HG03378 (cell line): ENCODE results near the gene INPP4B.

Experiments used
- ATAC-seq: cut with Tn5 transposase; IDR thresholded peaks from one replicate; pipeline ENCODE4 v1.9.1; 2021; ENCODE audit warnings: mild to moderate bottlenecking, moderate library complexity; ENCODE audit not compliant: unreplicated experiment

The INPP4B gene

DNA sequence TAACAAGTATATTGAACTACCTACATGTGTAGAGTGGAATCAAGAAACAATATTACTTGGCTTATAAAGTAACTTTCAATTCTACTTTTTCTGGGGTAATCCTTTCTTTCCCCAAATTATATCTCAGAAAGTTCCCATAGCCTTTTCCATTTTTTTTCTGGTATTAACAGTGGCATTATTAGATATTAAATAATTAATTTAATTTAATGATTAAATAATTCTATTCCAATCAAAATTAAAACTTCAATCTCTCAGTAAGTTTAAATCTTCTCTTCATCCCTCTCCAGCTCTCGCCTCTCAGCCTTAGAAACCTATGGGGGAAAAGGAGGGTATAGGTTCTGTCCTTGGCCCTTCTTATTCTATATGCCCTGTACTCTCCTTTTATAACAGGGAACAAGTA is 262.4 kb downstream of the INPP4B start:
- ATAC-seq, result no peak

DNA sequence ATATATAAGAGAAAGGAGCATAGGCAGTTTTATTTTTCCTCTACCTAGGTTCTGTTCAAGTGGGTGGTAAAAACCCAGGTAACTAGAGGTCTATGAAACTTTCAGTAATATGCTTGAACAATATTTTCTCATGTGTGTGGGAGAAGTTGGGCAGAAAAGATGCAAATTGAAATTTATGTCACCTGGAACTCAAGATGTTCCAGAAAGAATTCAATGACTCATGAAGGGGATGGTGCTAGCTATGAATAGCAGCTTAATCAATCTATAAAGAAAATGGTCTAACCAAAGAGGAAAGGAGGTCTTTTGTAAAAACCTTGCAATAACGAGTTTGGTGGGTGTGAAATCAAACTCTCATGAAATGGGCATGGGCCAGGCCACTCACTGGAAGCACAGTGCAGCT is 263.8 kb downstream of the INPP4B start:
- no peak for ATAC-seq

DNA sequence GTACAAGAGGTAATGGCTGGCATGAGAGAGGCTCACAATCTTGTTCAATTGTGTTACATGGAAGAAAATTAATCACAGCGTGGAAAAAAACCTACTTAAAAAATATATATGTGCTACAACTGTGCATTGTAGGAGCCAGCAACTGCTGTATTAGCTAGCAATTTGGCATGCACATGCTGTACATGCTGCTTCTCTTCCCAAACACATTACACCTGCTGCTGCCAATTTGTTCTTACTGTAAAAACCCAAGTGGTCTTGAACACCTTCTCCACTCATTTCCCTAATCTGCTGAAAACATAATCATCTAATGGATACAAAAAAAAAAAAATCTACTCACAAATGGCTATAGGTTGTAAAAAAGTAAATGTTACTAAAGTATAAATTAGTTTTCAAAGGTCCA is 264.2 kb downstream of the INPP4B start:
- ATAC-seq, result no peak

DNA sequence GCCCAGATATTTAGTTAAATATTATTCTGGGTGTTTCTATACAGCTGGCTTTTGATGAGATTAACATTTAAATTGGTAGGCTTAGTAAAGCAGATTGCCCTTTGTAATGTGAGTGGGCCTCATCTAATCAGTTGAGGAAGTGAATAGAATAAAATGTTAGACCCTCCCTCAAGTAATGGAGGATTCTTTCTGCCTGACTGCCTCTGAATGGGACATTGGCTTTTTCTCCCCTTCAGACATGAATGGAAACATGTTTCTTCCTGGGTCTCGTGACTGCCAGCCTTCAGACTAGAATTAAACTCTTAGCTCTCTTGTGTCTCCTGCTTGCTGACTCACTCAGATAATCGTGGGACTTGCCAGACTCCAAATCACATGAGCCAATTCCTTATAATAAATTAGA is 266.7 kb downstream of the INPP4B start:
- ATAC-seq, result no peak

DNA sequence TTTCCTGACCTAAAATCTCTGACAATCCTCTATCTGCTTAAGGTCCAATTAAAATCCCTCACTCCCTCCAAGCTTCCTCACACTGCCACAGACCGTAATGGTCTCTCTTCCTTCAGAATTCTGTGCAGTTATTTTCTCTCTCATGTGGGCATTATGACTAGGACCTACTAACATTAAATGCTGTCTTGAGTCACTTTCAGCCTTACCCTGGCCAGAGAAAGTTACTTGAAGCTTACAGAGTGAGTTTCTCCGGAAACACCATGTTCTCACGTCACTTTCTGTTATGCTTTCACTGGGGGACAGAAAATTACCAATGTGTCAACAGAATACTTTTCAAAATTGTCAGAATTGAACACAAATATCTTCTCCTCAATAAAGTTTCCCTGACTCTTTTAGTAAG is 271.8 kb downstream of the INPP4B start:
- ATAC-seq, result no peak

DNA sequence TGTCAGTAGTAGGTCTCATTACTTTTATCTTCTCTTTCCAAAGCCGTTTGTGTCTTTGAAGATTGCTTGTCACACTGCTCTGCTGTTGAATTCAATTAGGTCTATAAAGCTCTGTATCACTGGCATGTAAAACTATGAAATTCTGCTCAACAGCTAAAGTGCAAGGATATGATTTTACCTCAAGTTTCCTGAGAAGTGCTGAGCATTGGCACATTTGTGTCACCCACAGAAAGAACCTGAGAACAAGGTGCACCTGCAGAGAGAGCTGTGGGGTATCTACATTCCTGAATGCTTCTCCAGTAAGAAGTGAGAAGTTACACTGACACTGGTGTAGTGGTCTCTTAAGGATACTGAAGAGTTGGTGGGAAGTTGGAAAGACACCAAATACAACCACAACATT is 274.0 kb downstream of the INPP4B start:
- no peak for ATAC-seq

DNA sequence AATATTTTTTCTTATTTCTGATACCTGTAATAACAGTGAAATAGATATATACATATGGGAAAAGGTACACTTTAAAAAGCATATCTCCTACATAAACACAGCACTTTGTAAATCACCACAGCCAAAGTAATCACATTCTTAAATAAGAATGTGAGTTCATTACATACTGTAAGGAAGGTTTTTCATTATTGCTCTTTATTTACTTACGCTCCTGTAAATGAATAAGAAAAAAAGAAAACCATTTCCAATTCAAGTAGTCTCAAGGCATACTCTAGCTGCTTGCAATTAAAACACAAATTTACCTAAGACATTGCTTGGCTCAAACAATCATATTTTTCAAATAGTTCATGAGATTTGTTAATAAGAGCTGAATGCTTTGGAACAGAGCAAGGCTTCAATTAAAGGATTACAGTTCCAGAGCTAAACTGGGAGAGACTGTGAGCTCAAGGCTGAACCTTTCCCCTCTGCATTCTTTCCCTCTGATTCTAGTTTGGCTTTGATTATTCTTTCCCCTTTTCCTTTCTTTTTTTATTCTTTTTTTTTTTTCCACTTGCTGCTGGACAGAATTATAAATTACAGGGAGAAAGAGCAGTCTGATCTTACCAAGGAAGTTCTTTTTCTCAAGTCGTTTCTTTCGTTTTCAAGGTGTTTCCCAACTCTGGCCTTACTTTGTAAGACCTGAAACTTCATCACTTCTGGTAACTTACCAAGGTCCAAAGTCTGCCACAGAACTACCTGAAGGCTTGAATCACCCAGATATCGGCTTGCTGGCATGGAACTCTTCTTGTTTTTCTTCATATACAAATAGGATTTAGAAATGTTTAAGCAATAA is 278.3 kb downstream of the INPP4B start:
- ATAC-seq, result no peak

DNA sequence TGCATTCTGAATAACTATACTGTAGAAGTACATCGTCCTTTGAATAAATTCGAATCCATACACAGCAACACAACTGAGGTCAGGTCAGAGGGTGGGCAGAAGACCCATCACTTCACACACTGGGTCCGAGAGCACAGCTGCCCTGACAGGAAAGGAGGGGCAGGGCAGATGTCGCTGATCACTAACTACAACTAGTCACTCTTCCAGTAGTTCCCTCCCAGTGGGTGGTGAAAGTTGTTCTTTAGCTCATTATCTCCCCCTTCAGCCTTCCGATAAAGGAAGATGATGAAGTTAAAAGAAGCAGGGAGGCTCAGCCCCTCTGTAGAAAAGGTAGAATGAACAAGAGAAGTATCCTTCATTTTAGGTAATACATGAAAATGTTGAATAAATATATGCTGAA is 278.9 kb downstream of the INPP4B start:
- ATAC-seq, result no peak

DNA sequence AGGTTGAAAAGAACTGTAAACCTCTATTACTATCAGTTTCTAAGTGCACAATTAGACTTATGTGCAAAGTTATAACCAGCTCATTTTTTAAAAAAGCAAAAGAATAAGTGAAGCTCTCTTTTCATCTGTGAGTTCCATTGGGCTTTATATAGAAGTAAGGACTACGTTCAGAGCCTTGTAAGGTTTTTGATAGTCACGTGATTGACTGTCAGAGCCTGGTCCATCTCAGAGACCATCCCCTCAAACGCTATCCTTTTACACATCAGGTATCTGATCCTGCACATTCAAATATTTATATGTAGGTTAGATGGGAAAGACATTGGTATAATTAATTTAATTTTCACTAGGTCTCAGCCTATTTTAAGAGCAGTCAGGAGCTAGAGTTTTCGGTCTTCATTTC is 279.3 kb downstream of the INPP4B start:
- no peak for ATAC-seq

DNA sequence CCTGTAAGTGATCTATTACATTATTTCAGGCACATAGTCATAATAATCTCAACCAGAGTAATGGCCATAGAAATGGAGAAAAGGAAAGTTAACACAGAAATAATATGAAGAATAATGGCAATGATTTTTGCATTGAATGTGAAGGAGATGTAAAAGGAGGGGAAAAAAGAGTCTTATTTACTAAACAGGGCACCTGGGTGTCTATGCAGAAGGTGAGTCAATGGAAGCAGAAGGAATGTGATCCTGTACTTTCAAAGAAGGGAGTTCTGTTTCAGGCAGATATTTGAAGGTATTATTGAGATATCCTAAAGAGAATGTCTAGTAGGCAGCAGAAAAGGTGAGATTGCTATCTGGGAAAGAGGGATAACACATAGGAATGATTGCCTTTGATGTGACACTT is 279.9 kb downstream of the INPP4B start:
- no peak for ATAC-seq

DNA sequence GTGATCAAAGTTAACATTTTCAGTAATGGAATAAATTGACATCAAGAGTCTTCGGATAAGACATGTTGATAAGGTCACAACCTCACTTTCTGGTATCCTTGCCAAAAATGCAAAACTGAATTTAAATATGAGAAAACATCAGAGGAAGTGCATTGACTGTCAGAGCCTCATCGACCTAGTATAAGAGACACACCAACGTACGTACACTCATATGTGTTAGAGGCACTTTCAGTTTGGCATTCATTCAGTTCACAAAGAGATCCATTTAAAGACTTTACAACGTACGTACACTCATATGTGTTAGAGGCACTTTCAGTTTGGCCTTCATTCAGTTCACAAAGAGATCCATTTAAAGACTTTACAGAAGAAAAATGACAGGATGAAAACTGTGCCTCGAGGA is 280.3 kb downstream of the INPP4B start:
- no peak for ATAC-seq

DNA sequence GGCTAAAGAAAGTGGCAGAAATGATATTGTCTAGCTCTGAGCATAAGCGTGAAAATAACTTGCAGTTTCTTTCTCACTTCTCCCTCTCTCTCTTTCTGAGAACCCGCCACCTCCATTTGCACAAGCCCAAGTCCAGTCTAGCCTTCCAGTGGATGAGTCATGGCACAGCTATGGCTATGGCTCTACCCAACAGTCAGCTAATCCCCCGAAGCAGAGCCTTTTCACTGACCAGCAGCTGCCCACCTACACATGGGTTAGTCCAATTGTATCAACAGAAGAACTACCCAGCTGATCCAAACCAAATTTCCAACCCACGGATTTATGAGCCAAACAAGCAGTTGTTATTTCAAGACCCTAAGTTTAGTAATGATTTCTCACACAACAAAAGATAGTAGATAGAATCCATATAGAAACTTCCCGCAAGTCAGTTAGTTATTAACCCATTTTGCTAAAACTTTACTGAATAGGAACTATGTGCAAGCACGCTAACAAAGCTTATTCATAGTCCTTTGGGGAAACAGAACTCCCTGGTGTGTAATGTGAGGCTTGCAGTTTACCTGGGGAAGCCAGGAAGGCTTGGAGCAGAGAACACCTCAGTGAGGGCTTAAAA is 282.3 kb downstream of the INPP4B start:
- ATAC-seq, result no peak

DNA sequence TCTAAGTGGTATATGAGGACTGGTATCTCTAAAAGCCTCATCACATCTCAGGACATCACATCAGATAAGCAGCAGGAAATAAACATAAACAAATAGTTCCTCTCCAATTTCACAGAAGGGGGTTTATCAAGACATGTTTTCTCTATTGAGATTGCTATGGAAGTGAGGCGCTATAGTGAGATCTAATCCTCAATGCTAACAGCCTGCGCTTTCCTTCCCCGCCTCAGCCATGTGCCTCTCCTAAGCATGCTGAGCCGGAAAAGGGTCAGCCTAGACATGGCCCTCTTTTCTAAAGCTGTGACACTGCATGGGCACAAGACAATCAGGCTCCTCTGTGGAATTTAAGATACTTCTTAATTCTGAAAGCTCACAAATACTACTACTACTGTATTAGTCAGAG is 286.1 kb downstream of the INPP4B start:
- no peak for ATAC-seq

DNA sequence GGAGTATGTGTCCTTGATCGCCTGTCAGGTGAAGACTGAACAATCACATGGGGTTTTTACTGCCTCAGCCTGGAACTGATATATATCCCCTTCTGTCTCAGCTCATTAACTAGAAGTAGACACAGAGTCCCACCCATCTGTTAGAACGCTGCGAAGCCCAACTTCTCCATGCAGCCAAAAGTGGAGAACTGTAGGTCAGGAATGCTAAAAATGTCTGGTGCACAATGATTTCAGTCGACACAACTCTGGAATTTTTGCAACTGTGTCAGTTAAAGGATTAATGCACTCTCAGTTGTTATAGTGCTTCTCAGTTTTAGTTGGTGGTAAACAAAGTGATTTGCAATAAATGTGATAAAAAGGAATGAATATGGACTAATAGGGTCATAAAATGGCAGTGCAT is 287.2 kb downstream of the INPP4B start:
- no peak for ATAC-seq

DNA sequence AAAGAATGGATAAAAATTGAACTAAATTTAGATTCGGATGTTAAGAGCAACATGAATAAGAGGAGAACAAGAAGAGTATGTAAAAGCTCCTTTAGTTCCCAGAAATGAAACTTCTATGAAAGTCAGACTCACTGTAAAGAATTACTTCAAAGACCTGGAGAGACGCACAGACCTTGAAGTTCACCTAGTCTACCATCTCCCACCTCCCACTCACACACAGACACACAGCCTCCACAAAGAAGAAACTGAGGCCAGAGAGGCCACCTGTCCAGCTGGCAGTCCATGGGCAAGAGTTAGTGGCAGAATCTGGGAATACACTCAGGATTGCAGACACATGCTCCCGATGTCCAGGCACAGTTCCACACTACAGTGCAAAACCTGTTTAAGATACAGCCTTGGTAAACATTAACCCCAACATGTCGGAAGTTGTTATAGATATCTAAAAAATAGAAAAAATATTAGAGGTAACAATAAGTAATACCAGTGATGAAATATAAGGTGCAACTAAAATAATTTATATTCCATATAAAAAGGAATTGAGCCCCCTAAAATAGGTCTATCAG is 288.8 kb downstream of the INPP4B start:
- no peak for ATAC-seq

DNA sequence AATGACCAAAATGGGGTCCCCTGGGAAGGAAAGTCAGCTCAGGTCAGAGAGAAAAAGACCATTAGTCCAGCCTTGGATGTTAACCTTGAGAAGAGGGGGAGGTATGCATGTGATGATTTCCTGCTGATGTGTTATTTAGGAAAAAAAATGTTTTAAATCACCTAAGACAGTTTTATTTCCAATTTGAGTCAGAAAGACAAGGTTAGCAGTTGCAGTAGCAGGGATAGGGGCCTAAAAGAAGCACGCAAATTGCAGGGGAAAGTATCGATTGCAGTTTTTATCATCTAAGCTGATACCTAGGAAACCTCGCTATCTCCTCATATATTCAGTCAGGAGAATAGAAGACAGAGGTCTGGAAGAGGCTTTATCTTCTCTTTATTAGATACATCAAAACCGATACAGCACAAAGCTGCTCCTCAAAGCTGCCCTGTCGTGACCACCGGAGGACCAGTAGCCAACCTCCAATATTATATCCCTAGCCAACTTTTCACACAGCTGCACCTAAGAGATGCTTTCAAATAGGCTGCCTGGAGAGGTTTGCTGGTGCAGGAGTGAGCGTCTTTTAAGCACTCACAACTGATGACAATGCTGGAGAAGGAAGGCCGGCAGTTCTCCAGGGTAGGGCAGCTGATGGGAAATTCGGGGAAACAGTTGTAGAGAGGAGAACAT is 289.4 kb downstream of the INPP4B start:
- ATAC-seq, result no peak

DNA sequence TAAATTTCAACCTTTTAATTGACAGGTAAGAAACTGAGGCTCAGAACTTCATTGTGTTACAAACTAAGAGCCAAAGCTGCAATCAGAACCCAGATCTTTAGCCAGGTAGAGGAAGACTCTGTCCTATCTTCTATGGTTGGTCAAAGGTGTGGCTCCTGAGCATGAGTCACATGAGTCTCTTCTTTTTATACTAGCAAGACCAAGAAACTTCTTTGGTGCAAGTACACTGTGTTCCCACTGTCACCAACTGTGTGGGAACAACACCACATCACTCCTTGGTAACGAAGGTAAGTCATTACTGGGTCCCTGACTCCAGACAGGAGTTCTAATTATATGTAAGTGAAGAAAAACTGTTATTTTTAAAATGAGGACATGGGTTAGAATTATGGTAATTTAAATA is 290.1 kb downstream of the INPP4B start:
- ATAC-seq, result no peak

DNA sequence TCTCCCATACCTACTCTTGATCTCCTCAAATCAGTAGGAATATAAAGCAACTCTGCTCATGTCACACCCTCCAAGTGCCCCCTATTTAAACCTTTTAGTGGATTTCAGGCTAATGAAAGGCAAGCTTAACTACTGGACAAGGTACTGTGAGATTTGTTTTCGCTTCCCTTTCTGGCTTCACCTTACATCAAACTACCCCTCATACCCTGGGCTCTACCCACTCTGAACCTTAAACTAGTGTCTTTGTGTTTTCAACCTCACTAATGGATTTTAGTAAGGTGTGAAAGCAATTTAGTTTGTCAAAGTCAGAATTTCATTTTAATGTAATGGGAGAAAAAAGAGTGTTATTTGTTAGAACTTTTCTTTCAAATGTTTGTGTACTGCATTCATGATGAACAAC is 291.7 kb downstream of the INPP4B start:
- ATAC-seq, result no peak

DNA sequence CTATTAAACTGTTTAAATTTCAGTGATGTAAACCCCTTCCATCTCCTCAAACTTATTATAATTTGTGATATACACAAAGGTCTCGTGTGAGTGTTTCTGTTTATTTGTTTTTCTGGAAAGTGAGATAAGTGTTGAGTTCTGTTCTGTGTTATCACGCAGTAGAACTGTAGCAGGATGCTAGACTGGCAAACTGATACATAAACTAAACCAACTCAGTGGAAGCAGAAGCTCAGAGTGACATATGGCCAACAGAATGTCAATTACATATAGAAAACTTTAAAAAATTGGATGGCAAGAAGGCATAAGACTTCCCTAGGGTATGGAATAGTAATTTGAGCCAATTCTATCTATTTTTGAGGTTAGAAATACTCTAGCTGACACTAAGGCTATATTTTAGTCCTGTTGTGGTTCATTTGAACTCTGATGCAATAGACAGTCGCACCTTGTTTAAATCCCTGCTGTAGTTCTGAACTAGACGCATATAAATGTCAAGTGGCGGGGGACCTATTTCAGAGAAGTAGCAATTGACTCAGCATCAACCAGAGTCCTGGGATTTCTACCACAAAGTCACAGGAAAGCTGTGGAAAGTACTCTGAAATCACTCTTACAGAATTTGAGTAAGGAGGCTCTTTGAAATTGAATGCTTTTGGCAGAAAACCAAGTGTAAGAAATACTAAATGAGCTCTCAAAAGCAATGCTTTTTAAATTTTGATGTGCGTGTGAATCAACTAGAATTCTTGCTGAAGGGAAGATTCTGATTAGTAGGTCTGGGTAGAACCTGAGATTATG is 294.4 kb downstream of the INPP4B start:
- no peak for ATAC-seq

DNA sequence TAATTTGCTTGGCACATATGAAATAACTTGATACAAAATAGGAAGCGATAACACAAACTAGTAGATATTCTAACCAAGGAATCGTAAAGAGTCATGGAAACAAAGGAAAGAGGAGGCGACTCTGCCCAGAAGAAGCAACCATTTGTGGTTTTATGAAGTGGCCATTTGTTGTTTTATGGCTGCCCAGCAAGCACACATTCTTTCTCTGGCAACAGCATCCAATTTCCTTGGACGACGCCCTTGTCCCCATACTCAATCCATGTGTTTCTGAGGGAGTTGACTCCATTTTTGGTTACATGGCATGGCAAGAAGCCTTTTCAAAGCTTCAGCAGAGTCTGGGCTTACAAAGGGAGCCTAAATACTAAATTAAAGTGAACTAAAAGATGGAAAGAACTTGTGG is 295.1 kb downstream of the INPP4B start:
- no peak for ATAC-seq
